HepG2 (cell line): ENCODE measurements around the gene CDK8. TPM values are rescaled to one million over a fixed set of nuclear protein-coding genes. Genes with fewer than 3 reads are reported as not detected.

Experiments used
- AGO2 ChIP-seq: fragments of 200-400 bp; formaldehyde crosslinking; optimal IDR thresholded peaks from 2 replicates; pipeline ENCODE3; 2017; ENCODE audit warnings: mild to moderate bottlenecking, low read depth, low read length, moderate library complexity
- CC2D1A ChIP-seq: sonication (generic); formaldehyde crosslinking; IDR thresholded peaks from 2 replicates; pipeline ENCODE4 v1.8.1; 2023; ENCODE audit warnings: mild to moderate bottlenecking, missing genetic modification reagents
- CREB1 ChIP-seq, 2 experiments: fragments of 450-650 bp in 1 of 2; IDR thresholded peaks; 2 replicates each; pipeline ENCODE4 v1.6.1; 2016 to 2017; ENCODE audit warnings: control low read depth in 1 of 2, mild to moderate bottlenecking in 1 of 2, missing compliant biosample characterization in 1 of 2, missing genetic modification characterization in 1 of 2
- CTCF ChIP-seq: sonication (generic); formaldehyde crosslinking; IDR thresholded peaks from 2 replicates; pipeline ENCODE4 v1.5.0; 2020; ENCODE audit warnings: mild to moderate bottlenecking, missing genetic modification reagents, moderate library complexity
- DBP ChIP-seq: sonication (generic); formaldehyde crosslinking; IDR thresholded peaks from 2 replicates; pipeline ENCODE4 v1.4.0; 2020; ENCODE audit warnings: missing genetic modification reagents; ENCODE audit errors: not compliant biosample characterization
- GMEB1 ChIP-seq: sonication (generic); formaldehyde crosslinking; IDR thresholded peaks from 2 replicates; pipeline ENCODE4 v1.5.1; 2020; ENCODE audit warnings: missing genetic modification reagents, mild to moderate bottlenecking, borderline replicate concordance
- KDM2A ChIP-seq: sonication (generic); formaldehyde crosslinking; IDR thresholded peaks from 2 replicates; pipeline ENCODE4 v1.4.0; 2020; ENCODE audit warnings: low read depth, missing genetic modification reagents, borderline replicate concordance
- MED1 ChIP-seq: sonication (generic); formaldehyde crosslinking; IDR thresholded peaks from 2 replicates; pipeline ENCODE4 v1.4.0; 2020; ENCODE audit warnings: missing genetic modification reagents
- NBN ChIP-seq: fragments of 450-650 bp; conservative IDR thresholded peaks from 2 replicates; pipeline ENCODE4 v1.6.1; 2017
- NKX3-1 ChIP-seq: sonication (generic); formaldehyde crosslinking; IDR thresholded peaks from 2 replicates; pipeline ENCODE4 v1.5.0; 2020; ENCODE audit warnings: missing genetic modification reagents
- POGK ChIP-seq: sonication (generic); formaldehyde crosslinking; conservative IDR thresholded peaks from 2 replicates; pipeline ENCODE4 v1.8.0; 2022; ENCODE audit warnings: mild to moderate bottlenecking, moderate library complexity, missing genetic modification reagents
- POLR2AphosphoS2 ChIP-seq: IDR thresholded peaks from 2 replicates; pipeline ENCODE4 v1.6.1; 2011; ENCODE audit warnings: low read depth, low read length, improper control_type of control experiment
- RNF2 ChIP-seq: fragments of 450-650 bp; conservative IDR thresholded peaks from 2 replicates; pipeline ENCODE4 v1.6.1; 2016; ENCODE audit warnings: low read depth
- SALL1 ChIP-seq: sonication (generic); formaldehyde crosslinking; IDR thresholded peaks from 2 replicates; pipeline ENCODE4 v1.8.0; 2022; ENCODE audit warnings: mild to moderate bottlenecking, missing genetic modification reagents
- SIN3B ChIP-seq: fragments of 150-350 bp; IDR thresholded peaks from 2 replicates; pipeline ENCODE4 v1.6.1; 2014; ENCODE audit warnings: low read length
- SKIL ChIP-seq: sonication (generic); formaldehyde crosslinking; IDR thresholded peaks from 2 replicates; pipeline ENCODE4 v1.8.0; 2022; ENCODE audit warnings: missing genetic modification reagents, mild to moderate bottlenecking, moderate library complexity, borderline replicate concordance
- ZFP1 ChIP-seq: IDR thresholded peaks from 2 replicates; pipeline ENCODE4 v1.6.1; 2016
- ZNF12 ChIP-seq: sonication (generic); formaldehyde crosslinking; IDR thresholded peaks from 2 replicates; pipeline ENCODE4 v1.5.0; 2020; ENCODE audit warnings: missing genetic modification reagents
- ZNF580 ChIP-seq: IDR thresholded peaks from 2 replicates; pipeline ENCODE4 v1.6.1; 2016; ENCODE audit warnings: low read depth, borderline replicate concordance
- ZNF746 ChIP-seq: sonication (generic); formaldehyde crosslinking; IDR thresholded peaks from 2 replicates; pipeline ENCODE4 v1.8.0; 2022; ENCODE audit warnings: mild to moderate bottlenecking, missing genetic modification reagents
- ZNF75D ChIP-seq: sonication (generic); formaldehyde crosslinking; IDR thresholded peaks from 2 replicates; pipeline ENCODE4 v1.8.1; 2023; ENCODE audit warnings: missing genetic modification reagents, mild to moderate bottlenecking, borderline replicate concordance
- polyA plus RNA-seq, 8 experiments: library from polyadenylated mRNA; depleted of rRNA in 3 of 8; stranded (reverse) in 7 of 8; unstranded in 1 of 8; fragments of >200 nt; fragmentation: Illumina TruSeq in 4 of 8; extraction: Trizol in 4 of 8; gene quantifications; 2 replicates each; pipeline versions ENCODE4 v1.2.1 to v1.2.3, GENCODE V29; 2011 to 2016; ENCODE audit warnings: low read depth in 4 of 8, missing spikeins in 1 of 8, mixed read lengths in 1 of 8; ENCODE audit not compliant: insufficient read depth in 1 of 8
- total RNA-seq, 5 experiments: library from RNA; depleted of rRNA; stranded (reverse); fragments of >200 nt; fragmentation: Illumina TruSeq; extraction: Trizol; gene quantifications; 2 replicates each; pipeline ENCODE4 v1.2.3, GENCODE V29; 2016; ENCODE audit warnings: low read depth in 1 of 5

Gene CDK8
- total and polyA plus RNA-seq, 2 of the 13 experiments (the other 11 are each of a cell fraction or from before 2014, with no cell fraction given), result 15.8 to 16.4 TPM

GRCh38 chr13:26221721-26222519, 32.0 kb upstream of the CDK8 start, which contains the start of gene RNF6 (continued):
- TF ChIP-seq CTCF (CRISPR knock-in tag), result peak; percentile 35
- TF ChIP-seq NBN, result no peak
- no peak for TF ChIP-seq CREB1 (IDR thresholded peaks at IDR 0.05)
- TF ChIP-seq CREB1 (CRISPR knock-in tag; IDR thresholded peaks at IDR 0.05), result peak; percentile 12; the same call in 1 of the 2 replicates
- no peak for TF ChIP-seq ZFP1
- TF ChIP-seq AGO2, result peak; percentile 89
- TF ChIP-seq SIN3B, result peak; percentile 76
- TF ChIP-seq ZNF580 (CRISPR knock-in tag), result peak; percentile 65
- no peak for TF ChIP-seq POLR2AphosphoS2
- TF ChIP-seq SALL1, result peak; percentile 54; the same call in 1 of the 2 replicates
- peak; percentile 70 for TF ChIP-seq MED1 (CRISPR knock-in tag)
- peak; percentile 55; the same call in 1 of the 2 replicates for TF ChIP-seq RNF2
- TF ChIP-seq ZNF12 (CRISPR knock-in tag), result 0 out of 2 replicates have a peak, but pooled peaks have one; percentile 47
- TF ChIP-seq GMEB1 (CRISPR knock-in tag), result peak; percentile 81
- TF ChIP-seq CC2D1A (CRISPR knock-in tag), result no peak
- TF ChIP-seq DBP (CRISPR knock-in tag), result peak; percentile 2
- TF ChIP-seq KDM2A (CRISPR knock-in tag), result peak; percentile 83; the same call in 1 of the 2 replicates
- no peak for TF ChIP-seq SKIL (CRISPR knock-in tag)
- no peak; the same call in 1 of the 2 replicates for TF ChIP-seq ZNF746 (CRISPR knock-in tag)
- TF ChIP-seq POGK, result peak; percentile 86
- TF ChIP-seq NKX3-1, result 0 out of 2 replicates have a peak, but pooled peaks have one; percentile 50
- TF ChIP-seq ZNF75D (CRISPR knock-in tag), result no peak
